GM23338 (cell line): ENCODE data around the gene TSPYL4. TPM values are rescaled to one million over a fixed set of nuclear protein-coding genes. Genes with fewer than 3 reads are reported as not detected.

Experiments
- ATAC-seq: fragments of 200-7000 bp; cut with Tn5 transposase; 3 replicates; pipeline ENCODE4 v1.9.1; 2020
- DNase-seq: peaks from one replicate; pipeline ENCODE4 v3.0.0-alpha.2; 2015; ENCODE audit warnings: low spot score
- H2AFZ ChIP-seq: fragments of 200-600 bp; sonication (generic); 2 replicates; pipeline ENCODE4 v1.8.0; 2016; ENCODE audit warnings: antibody characterized with exemption, mild to moderate bottlenecking, moderate library complexity
- H3F3A ChIP-seq: fragments of 200-600 bp; sonication (generic); replicated peaks from 2 replicates; pipeline ENCODE4 v1.8.0; 2017; ENCODE audit warnings: antibody characterized with exemption, mixed run types, low read depth
- H3K27ac ChIP-seq: fragments of 200-600 bp; sonication (generic); 2 replicates; pipeline ENCODE4 v1.6.1; 2016; ENCODE audit warnings: low read depth
- H3K27me3 ChIP-seq: fragments of 200-600 bp; sonication (generic); 2 replicates; pipeline ENCODE4 v1.8.0; 2016; ENCODE audit warnings: mild to moderate bottlenecking, mixed run types, moderate library complexity; ENCODE audit not compliant: insufficient read depth
- H3K36me3 ChIP-seq: fragments of 200-600 bp; sonication (generic); 2 replicates; pipeline ENCODE4 v1.8.0; 2016; ENCODE audit warnings: mild to moderate bottlenecking; ENCODE audit not compliant: insufficient read depth
- H3K4me1 ChIP-seq: fragments of 200-600 bp; sonication (generic); 2 replicates; pipeline ENCODE4 v1.8.0; 2016; ENCODE audit warnings: mild to moderate bottlenecking, moderate library complexity; ENCODE audit not compliant: insufficient read depth
- H3K4me2 ChIP-seq: fragments of 200-600 bp; sonication (generic); 2 replicates; pipeline ENCODE4 v1.7.1; 2017; ENCODE audit warnings: mixed run types
- H3K4me3 ChIP-seq: fragments of 200-600 bp; sonication (generic); 2 replicates; pipeline ENCODE4 v1.6.1; 2016; ENCODE audit warnings: mixed run types
- H3K79me2 ChIP-seq: fragments of 200-600 bp; sonication (generic); replicated peaks from 2 replicates; pipeline ENCODE4 v1.8.0; 2017; ENCODE audit warnings: mild to moderate bottlenecking; ENCODE audit not compliant: insufficient read depth
- H3K9me2 ChIP-seq: fragments of 200-600 bp; sonication (generic); 2 replicates; pipeline ENCODE4 v1.8.0; 2017; ENCODE audit not compliant: insufficient read depth
- H4K20me1 ChIP-seq: fragments of 200-600 bp; sonication (generic); replicated peaks from 2 replicates; pipeline ENCODE4 v1.8.0; 2017; ENCODE audit warnings: mild to moderate bottlenecking; ENCODE audit not compliant: insufficient read depth
- H3K27ac Mint-ChIP-seq: 2 replicates; pipeline ENCODE4 v1.8.0; 2020; ENCODE audit warnings: inconsistent platforms, mild to moderate bottlenecking, moderate library complexity, mixed read lengths
- H3K27me3 Mint-ChIP-seq: 3 replicates; pipeline ENCODE4 v1.8.0; 2022; ENCODE audit warnings: low read depth, mild to moderate bottlenecking, moderate library complexity, mixed read lengths, inconsistent platforms; ENCODE audit not compliant: insufficient read depth, poor library complexity
- H3K36me3 Mint-ChIP-seq: 3 replicates; pipeline ENCODE4 v1.8.0; 2021; ENCODE audit warnings: low read depth, mild to moderate bottlenecking, inconsistent platforms, moderate library complexity, mixed read lengths
- H3K4me1 Mint-ChIP-seq: 3 replicates; pipeline ENCODE4 v1.8.0; 2020; ENCODE audit warnings: mild to moderate bottlenecking, inconsistent platforms, mixed read lengths
- H3K4me3 Mint-ChIP-seq: 3 replicates; pipeline ENCODE4 v1.8.0; 2021; ENCODE audit warnings: moderate library complexity, mild to moderate bottlenecking, inconsistent platforms, mixed read lengths
- H3K9me3 Mint-ChIP-seq: 3 replicates; pipeline ENCODE4 v1.8.0; 2020; ENCODE audit warnings: moderate library complexity, mild to moderate bottlenecking, inconsistent platforms, mixed read lengths
- CTCF ChIP-seq, 2 experiments: fragments of 200-600 bp in 1 of 2; sonication (generic) in 1 of 2; conservative IDR thresholded peaks; 2 replicates each; pipeline versions ENCODE4 v1.5.1 to v1.6.1; 2016 to 2017; ENCODE audit warnings: antibody characterized with exemption in 2 of 2, low read depth in 2 of 2, mild to moderate bottlenecking in 2 of 2, moderate library complexity in 1 of 2
- POLR2AphosphoS5 ChIP-seq: IDR thresholded peaks from 2 replicates; pipeline ENCODE4 v1.6.1; 2016; ENCODE audit warnings: antibody characterized with exemption, low read depth
- REST ChIP-seq: IDR thresholded peaks from one replicate; pipeline ENCODE4 v1.6.1; 2018; ENCODE audit warnings: antibody characterized with exemption; ENCODE audit not compliant: unreplicated experiment
- ZNF462 ChIP-seq: fragments of 250-450 bp; sonication (Bioruptor Pico); IDR thresholded peaks from 2 replicates; pipeline ENCODE4 v1.5.0; 2020; ENCODE audit warnings: mild to moderate bottlenecking, moderate library complexity
- polyA plus RNA-seq: library from polyadenylated mRNA; unstranded; fragments of >200 nt; fragmentation: Nextera tagmentation; extraction: Ambion mirVana; gene quantifications from 2 replicates; pipeline ENCODE4 v1.2.1, GENCODE V29; 2016
- total RNA-seq: library from RNA; depleted of rRNA; stranded (reverse); fragments of >200 nt; shearing (Covaris generic); gene quantifications from 2 replicates; pipeline ENCODE4 v1.2.3, GENCODE V29; 2014

Gene TSPYL4
- total and polyA plus RNA-seq, 2 experiments from 2014 or later, result 13.2 to 19.8 TPM

GRCh38 chr6:116265041-116265829 is 11.4 kb upstream of the TSPYL4 start:
- Histone ChIP-seq H3K36me3 (no peaks in the 10 kb centered on the region; the same call in 1 of the 2 replicates), H3K27ac (no peak overlapping the region), H3F3A (no peaks in the 10 kb centered on the region), H2AFZ (no peak overlapping the region), H3K27me3 (no peaks in the 10 kb centered on the region), H3K4me2 (no peak overlapping the region), H3K79me2 (no peaks in the 10 kb centered on the region; the same call in 1 of the 2 replicates), H3K4me3 (no peak overlapping the region), H3K4me1 (no peaks in the 10 kb centered on the region), H3K9me2 (no peaks in the 10 kb centered on the region), H4K20me1 (no peaks in the 10 kb centered on the region)
- TF ChIP-seq POLR2AphosphoS5, result no peak
- no peak for TF ChIP-seq REST
- no peak for TF ChIP-seq ZNF462 (CRISPR knock-in tag)
- no peak for TF ChIP-seq CTCF (conservative IDR thresholded peaks at IDR 0.05; ENCODE audit: low read depth in 2 of 2)
- Mint-ChIP-seq H3K9me3 (no peaks in the 10 kb centered on the region), H3K4me3 (no peak overlapping the region), H3K27ac (0 out of 2 replicates have a peak overlapping the region, but pooled peaks have one; percentile 14), H3K27me3 (no peaks in the 10 kb centered on the region), H3K4me1 (peaks cover 4% of the 10 kb centered on the region; the same call in 1 of the 3 replicates), H3K36me3 (peaks cover 3% of the 10 kb centered on the region; the same call in 1 of the 3 replicates)
- no peak for ATAC-seq
- no peak for DNase-seq
